HepG2 (cell line): ENCODE results near the gene PIGO. TPM values are rescaled to one million over a fixed set of nuclear protein-coding genes. Genes with fewer than 3 reads are reported as not detected.
A peak's percentile ranks its signal among the peaks of the same experiment; 100 is the strongest.

Experiments used
- HMGXB4 ChIP-seq, 2 experiments: sonication (generic) in 1 of 2; formaldehyde crosslinking in 1 of 2; IDR thresholded peaks; 2 replicates each; pipeline versions ENCODE4 v1.4.0 to v1.6.1; 2018 to 2020; ENCODE audit warnings: missing genetic modification reagents in 2 of 2, borderline replicate concordance in 1 of 2, low read depth in 1 of 2, mild to moderate bottlenecking in 1 of 2, missing biosample characterization in 1 of 2
- HOXA3 ChIP-seq: sonication (generic); formaldehyde crosslinking; IDR thresholded peaks from 2 replicates; pipeline ENCODE4 v1.5.0; 2020; ENCODE audit warnings: missing genetic modification reagents
- PAXIP1 ChIP-seq: sonication (generic); formaldehyde crosslinking; conservative IDR thresholded peaks from 2 replicates; pipeline ENCODE4 v1.4.0; 2020; ENCODE audit warnings: mild to moderate bottlenecking, missing genetic modification reagents, moderate library complexity
- REL ChIP-seq: sonication (generic); formaldehyde crosslinking; conservative IDR thresholded peaks from 2 replicates; pipeline ENCODE4 v1.8.0; 2022; ENCODE audit warnings: mild to moderate bottlenecking, missing genetic modification reagents, moderate library complexity
- RFX1 ChIP-seq: fragments of 450-650 bp; IDR thresholded peaks from 2 replicates; pipeline ENCODE4 v1.6.1; 2017
- ZNF354B ChIP-seq: sonication (generic); formaldehyde crosslinking; IDR thresholded peaks from 2 replicates; pipeline ENCODE4 v1.8.0; 2022; ENCODE audit warnings: mild to moderate bottlenecking, missing genetic modification reagents
- ZNF383 ChIP-seq: sonication (generic); formaldehyde crosslinking; IDR thresholded peaks from 2 replicates; pipeline ENCODE4 v1.4.0; 2020; ENCODE audit warnings: missing genetic modification reagents, mild to moderate bottlenecking, borderline replicate concordance
- polyA plus RNA-seq, 8 experiments: library from polyadenylated mRNA; depleted of rRNA in 3 of 8; stranded (reverse) in 7 of 8; unstranded in 1 of 8; fragments of >200 nt; fragmentation: Illumina TruSeq in 4 of 8; extraction: Trizol in 4 of 8; gene quantifications; 2 replicates each; pipeline versions ENCODE4 v1.2.1 to v1.2.3, GENCODE V29; 2011 to 2016; ENCODE audit warnings: low read depth in 4 of 8, missing spikeins in 1 of 8, mixed read lengths in 1 of 8; ENCODE audit not compliant: insufficient read depth in 1 of 8
- total RNA-seq, 5 experiments: library from RNA; depleted of rRNA; stranded (reverse); fragments of >200 nt; fragmentation: Illumina TruSeq; extraction: Trizol; gene quantifications; 2 replicates each; pipeline ENCODE4 v1.2.3, GENCODE V29; 2016; ENCODE audit warnings: low read depth in 1 of 5
- TF ChIP-seq, protein P1 (sequence below): sonication (generic); formaldehyde crosslinking; IDR thresholded peaks from 2 replicates; pipeline ENCODE4 v1.4.0; 2020; ENCODE audit warnings: missing genetic modification reagents, mild to moderate bottlenecking, borderline replicate concordance

PIGO gene
- total and polyA plus RNA-seq, 2 of the 13 experiments (the other 11 are each of a cell fraction or from before 2014, with no cell fraction given), result 20.5 to 26.2 TPM

DNA sequence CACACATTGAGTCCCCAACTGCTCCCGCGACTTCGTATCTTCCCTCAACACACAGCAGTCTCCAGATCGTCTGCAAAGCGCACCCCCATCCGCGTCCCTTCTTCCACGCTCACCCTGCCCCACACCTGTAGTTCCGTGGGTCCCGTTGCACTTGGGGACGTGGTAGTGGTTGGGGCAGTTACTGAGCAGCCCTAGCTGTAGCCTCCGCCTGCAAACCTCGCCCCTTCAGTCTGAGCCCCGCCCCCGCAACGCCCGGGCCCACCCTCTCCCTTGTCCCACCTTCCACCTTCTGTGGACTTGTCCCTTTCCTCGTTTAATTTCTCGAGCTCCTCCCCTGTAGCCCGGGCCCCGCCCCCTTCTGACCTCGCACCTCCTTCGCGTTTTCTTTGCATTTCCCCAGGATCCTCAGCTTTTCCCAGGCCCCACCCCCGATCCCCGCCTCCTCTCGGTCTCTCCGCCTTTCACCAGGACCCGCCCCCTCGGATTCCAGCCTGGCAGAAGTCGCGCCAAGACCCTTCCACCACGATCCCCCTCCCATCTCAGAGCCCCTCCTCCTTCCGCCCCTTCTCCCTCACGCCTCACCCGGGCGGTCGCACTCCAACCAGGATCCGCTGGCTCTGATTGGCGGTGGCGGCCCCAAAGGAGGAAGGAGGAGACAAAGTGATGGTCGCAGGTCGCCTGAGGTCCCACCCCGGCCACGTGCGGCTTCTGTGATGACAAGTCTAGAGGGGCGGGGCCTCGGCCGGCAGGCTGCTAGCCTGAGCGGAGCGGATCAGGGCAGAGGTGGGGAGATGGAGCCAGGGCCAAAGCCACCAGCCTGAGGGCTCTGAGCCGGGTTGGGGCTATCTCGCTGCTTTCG is 19.5 kb upstream of the PIGO start, which contains the start of gene ATOSB (continued):
- TF ChIP-seq PAXIP1, result 0 out of 2 replicates have a peak, but pooled peaks have one; percentile 33
- TF ChIP-seq HMGXB4 (CRISPR knock-in tag; IDR thresholded peaks at IDR 0.05; ENCODE audit: borderline replicate concordance in 1 of 2, low read depth in 1 of 2), result no peak; a peak in 1 of 4 replicates
- TF ChIP-seq RFX1, result no peak
- 0 out of 2 replicates have a peak, but pooled peaks have one; percentile 62 for TF ChIP-seq REL
- TF ChIP-seq, protein P1, sequence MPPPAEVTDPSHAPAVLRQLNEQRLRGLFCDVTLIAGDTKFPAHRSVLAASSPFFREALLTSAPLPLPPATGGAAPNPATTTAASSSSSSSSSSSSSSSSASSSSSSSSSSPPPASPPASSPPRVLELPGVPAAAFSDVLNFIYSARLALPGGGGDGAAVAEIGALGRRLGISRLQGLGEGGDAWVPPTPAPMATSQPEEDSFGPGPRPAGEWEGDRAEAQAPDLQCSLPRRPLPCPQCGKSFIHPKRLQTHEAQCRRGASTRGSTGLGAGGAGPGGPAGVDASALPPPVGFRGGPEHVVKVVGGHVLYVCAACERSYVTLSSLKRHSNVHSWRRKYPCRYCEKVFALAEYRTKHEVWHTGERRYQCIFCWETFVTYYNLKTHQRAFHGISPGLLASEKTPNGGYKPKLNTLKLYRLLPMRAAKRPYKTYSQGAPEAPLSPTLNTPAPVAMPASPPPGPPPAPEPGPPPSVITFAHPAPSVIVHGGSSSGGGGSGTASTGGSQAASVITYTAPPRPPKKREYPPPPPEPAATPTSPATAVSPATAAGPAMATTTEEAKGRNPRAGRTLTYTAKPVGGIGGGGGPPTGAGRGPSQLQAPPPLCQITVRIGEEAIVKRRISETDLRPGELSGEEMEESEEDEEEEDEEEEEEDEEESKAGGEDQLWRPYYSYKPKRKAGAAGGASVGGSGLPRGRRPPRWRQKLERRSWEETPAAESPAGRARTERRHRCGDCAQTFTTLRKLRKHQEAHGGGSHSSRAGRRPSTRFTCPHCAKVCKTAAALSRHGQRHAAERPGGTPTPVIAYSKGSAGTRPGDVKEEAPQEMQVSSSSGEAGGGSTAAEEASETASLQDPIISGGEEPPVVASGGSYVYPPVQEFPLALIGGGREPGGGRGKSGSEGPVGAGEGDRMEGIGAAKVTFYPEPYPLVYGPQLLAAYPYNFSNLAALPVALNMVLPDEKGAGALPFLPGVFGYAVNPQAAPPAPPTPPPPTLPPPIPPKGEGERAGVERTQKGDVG (CRISPR knock-in tag), result no peak
- TF ChIP-seq ZNF354B, result no peak
- peak; percentile 19; the same call in 1 of the 2 replicates for TF ChIP-seq HOXA3 (CRISPR knock-in tag)
- TF ChIP-seq ZNF383 (CRISPR knock-in tag), result no peak
- TF ChIP-seq, all 625 proteins: peak for 89
